ENCODE data around the gene TRIM71. TPM values are rescaled to one million over a fixed set of nuclear protein-coding genes. Genes with fewer than 3 reads are reported as not detected.

TRIM71 gene
- total RNA-seq, 1 experiment from 2014 or later = 376 TPM

DNA sequence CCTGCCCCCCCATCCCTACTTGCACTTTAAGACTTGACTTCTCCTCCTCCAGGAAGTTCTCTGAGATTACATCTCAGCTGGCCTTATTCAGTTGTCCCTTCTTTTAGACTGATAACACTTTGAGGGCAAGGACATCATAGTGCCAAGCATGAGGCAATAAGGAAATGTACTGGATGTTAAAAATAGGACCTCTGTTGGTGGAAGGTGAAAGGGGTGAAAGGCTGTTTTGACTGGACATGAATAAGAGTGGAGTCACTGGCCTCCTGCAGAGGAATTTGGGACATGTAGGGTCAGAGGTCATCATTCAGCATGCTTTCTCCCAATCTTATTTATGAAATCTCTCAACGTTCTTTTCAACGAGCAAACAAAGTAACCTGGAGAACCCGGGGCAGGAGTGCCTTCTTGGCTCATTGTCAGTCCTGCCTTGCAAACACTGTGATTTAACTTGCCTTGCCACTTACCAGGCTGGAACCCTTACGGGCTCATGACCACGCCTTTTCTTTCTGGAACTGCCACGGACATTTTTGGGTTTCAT is 38.6 kb downstream of the TRIM71 start:
- H3K23ac ChIP-seq (ENCODE audit: insufficient read length, low read depth, low read length) = no peak overlapping the region
- no peak overlapping the region for H2BK15ac ChIP-seq (ENCODE audit: low read depth, low read length)
- Mint-ChIP-seq H3K36me3 (ENCODE audit: insufficient read depth in 1 of 3, low read depth in 3 of 3) (peaks cover 14 to 60% (median 58%) of the 10 kb centered on the region in 3 experiments; a peak in 6 of 7 replicates), H3K9me3 (no peaks in the 10 kb centered on the region), H3K4me3 (peak overlapping the region in 1 of 2 experiments; percentile 10; a peak in 2 of 5 replicates), H3K27me3 (ENCODE audit: low read depth) (no peaks in the 10 kb centered on the region; the same call in 1 of the 2 replicates), H3K27ac (peak overlapping the region in 2 of 3 experiments; percentile 7 to 85; a peak in 5 of 7 replicates), H3K4me1 (peaks cover 78 to 91% of the 10 kb centered on the region in 2 experiments)
- H3K79me2 ChIP-seq (ENCODE audit: insufficient read depth, low read length) = peaks cover 87% of the 10 kb centered on the region
- no peak for DNase-seq
- H4K5ac ChIP-seq (ENCODE audit: insufficient read length, low read depth, low read length) = no peak overlapping the region
- no peaks in the 10 kb centered on the region for H4K20me1 ChIP-seq (ENCODE audit: control insufficient read depth, insufficient read depth, insufficient read length)
- H2BK20ac ChIP-seq (ENCODE audit: low read depth, low read length, poor library complexity, severe bottlenecking) = no peak overlapping the region
- peaks cover 35% of the 10 kb centered on the region for H3K4me1 ChIP-seq (ENCODE audit: insufficient read depth, low read length)
- H3K27me3 ChIP-seq (ENCODE audit: insufficient read depth, low read length) = no peaks in the 10 kb centered on the region
- no peaks in the 10 kb centered on the region for H3K23me2 ChIP-seq (ENCODE audit: insufficient read length, low read depth, low read length, poor library complexity, severe bottlenecking)
- H3K18ac ChIP-seq (ENCODE audit: insufficient read length, low read depth, low read length) = no peak overlapping the region
- no peaks in the 10 kb centered on the region for H3K79me1 ChIP-seq (ENCODE audit: insufficient read depth, low read depth, low read length, poor library complexity, severe bottlenecking)
- H3K4ac ChIP-seq (ENCODE audit: low read depth, low read length) = no peak overlapping the region
- no peak overlapping the region for H4K8ac ChIP-seq (replicated peaks; ENCODE audit: insufficient read length, low read depth, low read length)
- no peak overlapping the region for H3K27ac ChIP-seq (ENCODE audit: insufficient read length, low read depth, low read length)
- H3K9me3 ChIP-seq (ENCODE audit: control insufficient read depth, low read depth, low read length) = no peaks in the 10 kb centered on the region
- no peak overlapping the region for H3K14ac ChIP-seq (ENCODE audit: insufficient read depth, low read length)
- no peak overlapping the region for H2AK5ac ChIP-seq (ENCODE audit: insufficient read length, low read length)
- H2AFZ ChIP-seq (ENCODE audit: low read length) = no peak overlapping the region
- H2BK5ac ChIP-seq (ENCODE audit: insufficient read length, low read length) = no peak overlapping the region
- no peak overlapping the region for H3K4me2 ChIP-seq (ENCODE audit: insufficient read depth, insufficient read length, low read length)
- no peak overlapping the region for H2BK120ac ChIP-seq (ENCODE audit: low read depth, low read length, poor library complexity, severe bottlenecking)
- H2BK12ac ChIP-seq (ENCODE audit: insufficient read length, low read depth, low read length) = no peak overlapping the region
- TF ChIP-seq, protein P1, sequence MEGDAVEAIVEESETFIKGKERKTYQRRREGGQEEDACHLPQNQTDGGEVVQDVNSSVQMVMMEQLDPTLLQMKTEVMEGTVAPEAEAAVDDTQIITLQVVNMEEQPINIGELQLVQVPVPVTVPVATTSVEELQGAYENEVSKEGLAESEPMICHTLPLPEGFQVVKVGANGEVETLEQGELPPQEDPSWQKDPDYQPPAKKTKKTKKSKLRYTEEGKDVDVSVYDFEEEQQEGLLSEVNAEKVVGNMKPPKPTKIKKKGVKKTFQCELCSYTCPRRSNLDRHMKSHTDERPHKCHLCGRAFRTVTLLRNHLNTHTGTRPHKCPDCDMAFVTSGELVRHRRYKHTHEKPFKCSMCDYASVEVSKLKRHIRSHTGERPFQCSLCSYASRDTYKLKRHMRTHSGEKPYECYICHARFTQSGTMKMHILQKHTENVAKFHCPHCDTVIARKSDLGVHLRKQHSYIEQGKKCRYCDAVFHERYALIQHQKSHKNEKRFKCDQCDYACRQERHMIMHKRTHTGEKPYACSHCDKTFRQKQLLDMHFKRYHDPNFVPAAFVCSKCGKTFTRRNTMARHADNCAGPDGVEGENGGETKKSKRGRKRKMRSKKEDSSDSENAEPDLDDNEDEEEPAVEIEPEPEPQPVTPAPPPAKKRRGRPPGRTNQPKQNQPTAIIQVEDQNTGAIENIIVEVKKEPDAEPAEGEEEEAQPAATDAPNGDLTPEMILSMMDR (conservative IDR thresholded peaks at IDR 0.05) = no peak
- WGBS (ENCODE audit: extremely low coverage, insufficient read length, low lambda C conversion rate) = no CpG with 5 or more reads among the region's 6 CpGs
- no peak overlapping the region for H3K56ac ChIP-seq (ENCODE audit: insufficient read length, low read depth, low read length)
- H3T11ph ChIP-seq (ENCODE audit: low read length) = no peak overlapping the region
- no peak overlapping the region for H4K91ac ChIP-seq (ENCODE audit: insufficient read length, low read depth, low read length)
- no peak overlapping the region for H3K9ac ChIP-seq (ENCODE audit: extremely low read depth, insufficient read length, low read length)
